SH-SY5Y (cell line): ENCODE results near the gene FLNA.

Experiments used
- GATA2 ChIP-seq: IDR thresholded peaks from 2 replicates; pipeline ENCODE4 v1.6.1; 2011; ENCODE audit warnings: mild to moderate bottlenecking, low read depth, low read length
- GATA3 ChIP-seq: IDR thresholded peaks from 2 replicates; pipeline ENCODE4 v1.6.1; 2011; ENCODE audit warnings: low read depth, mild to moderate bottlenecking, low read length, moderate library complexity

DNA sequence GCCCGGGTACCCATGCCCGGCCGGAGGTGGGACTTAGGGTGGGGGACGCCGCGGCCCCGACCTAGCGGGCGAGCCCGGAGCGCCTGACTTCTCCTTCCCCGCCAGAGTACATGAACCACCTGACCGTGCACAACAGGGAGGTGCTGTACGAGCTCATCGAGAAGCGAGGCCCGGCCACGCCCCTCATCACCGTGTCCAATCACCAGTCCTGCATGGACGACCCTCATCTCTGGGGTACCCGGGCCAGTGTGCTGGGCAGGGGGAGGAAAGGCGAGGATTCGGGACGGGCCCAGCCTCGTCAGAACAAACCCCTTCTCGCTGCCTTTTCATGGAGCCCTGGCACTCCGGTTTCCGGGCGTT is 37.5 kb upstream of the FLNA start:
- TF ChIP-seq GATA2 (no peak), GATA3 (no peak)
